ENCODE results near the gene C12orf75.

The C12orf75 gene

DNA sequence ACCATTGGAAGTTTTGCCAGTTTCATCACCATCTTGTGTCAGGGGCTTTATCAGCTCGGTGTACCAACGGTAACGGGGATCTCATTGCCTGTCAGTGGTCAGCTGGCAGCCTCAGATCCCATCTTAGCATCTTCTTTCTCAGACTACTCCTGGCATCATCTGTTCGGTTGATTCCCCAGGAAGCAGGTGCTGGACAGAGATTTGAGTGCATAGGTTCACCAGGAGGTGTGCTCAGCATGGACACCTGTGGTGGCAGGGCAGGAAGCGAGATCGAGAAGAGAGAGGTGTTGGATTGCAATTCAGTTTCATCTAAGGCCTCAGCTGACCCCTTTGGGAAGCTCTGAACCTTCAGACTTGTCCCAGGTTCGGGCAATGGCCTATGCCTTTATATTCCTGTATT lies 76.0 kb downstream of the C12orf75 start:
- TF ChIP-seq, protein P1, sequence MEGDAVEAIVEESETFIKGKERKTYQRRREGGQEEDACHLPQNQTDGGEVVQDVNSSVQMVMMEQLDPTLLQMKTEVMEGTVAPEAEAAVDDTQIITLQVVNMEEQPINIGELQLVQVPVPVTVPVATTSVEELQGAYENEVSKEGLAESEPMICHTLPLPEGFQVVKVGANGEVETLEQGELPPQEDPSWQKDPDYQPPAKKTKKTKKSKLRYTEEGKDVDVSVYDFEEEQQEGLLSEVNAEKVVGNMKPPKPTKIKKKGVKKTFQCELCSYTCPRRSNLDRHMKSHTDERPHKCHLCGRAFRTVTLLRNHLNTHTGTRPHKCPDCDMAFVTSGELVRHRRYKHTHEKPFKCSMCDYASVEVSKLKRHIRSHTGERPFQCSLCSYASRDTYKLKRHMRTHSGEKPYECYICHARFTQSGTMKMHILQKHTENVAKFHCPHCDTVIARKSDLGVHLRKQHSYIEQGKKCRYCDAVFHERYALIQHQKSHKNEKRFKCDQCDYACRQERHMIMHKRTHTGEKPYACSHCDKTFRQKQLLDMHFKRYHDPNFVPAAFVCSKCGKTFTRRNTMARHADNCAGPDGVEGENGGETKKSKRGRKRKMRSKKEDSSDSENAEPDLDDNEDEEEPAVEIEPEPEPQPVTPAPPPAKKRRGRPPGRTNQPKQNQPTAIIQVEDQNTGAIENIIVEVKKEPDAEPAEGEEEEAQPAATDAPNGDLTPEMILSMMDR (IDR thresholded peaks at IDR 0.05; ENCODE audit: insufficient read depth, missing control alignments): no peak

DNA sequence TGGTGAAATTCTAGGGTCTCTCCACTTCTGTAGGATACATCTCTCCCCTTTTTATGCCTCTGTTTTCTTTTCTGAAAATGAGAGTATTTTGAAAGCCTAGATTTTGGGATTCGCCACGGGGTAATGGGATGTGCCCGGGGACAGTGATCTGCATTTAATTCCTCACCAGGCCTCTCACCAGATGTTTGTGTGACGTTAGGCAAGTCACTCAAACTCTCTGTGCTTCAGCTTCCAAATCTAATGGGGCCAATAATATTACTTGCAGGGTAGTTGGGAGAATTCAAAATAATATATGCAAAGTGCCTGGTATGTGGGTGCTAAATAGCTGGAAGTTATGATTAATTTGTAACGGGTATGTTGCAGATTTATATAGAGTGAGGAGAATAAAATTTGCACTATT lies 78.8 kb downstream of the C12orf75 start:
- no peak for DNase-seq (ENCODE audit: insufficient read length, low spot score)
- TF ChIP-seq, protein P1 (IDR thresholded peaks at IDR 0.05; ENCODE audit: insufficient read depth, missing control alignments): no peak
- no peak for FAIRE-seq

More for the DNA sequence above, 76.0 kb downstream of the C12orf75 start:
- DNase-seq (ENCODE audit: insufficient read length, low spot score) (no peak), FAIRE-seq (no peak)

GRCh38 chr12:105409801-105410471 lies 79.4 kb downstream of the C12orf75 start:
- TF ChIP-seq, protein P1 (IDR thresholded peaks at IDR 0.05; ENCODE audit: insufficient read depth, missing control alignments): no peak
- DNase-seq (ENCODE audit: insufficient read length, low spot score) (no peak), FAIRE-seq (no peak)

GRCh38 chr12:105413911-105414487 lies 83.5 kb downstream of the C12orf75 start:
- TF ChIP-seq, protein P1 (IDR thresholded peaks at IDR 0.05; ENCODE audit: insufficient read depth, missing control alignments): no peak
- DNase-seq (ENCODE audit: insufficient read length, low spot score) (no peak), FAIRE-seq (no peak)

DNA sequence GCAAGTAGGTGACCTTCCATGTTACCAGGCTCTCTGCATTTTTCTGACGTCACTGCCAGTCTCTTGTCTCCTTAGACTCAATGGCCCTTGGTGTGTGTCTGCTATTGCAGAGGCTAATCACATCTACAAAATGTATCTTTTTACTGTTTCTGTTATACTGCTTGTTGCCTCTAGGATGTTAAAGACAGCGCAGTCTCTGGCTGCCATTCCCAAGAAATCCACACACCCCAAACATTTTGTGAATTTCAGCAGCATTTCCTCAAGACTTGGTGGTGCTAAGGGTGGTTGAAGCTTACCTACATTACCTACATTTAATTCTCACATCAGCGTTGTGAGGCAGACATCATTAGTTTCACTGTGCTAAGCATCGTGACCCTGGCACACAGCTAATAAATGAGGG lies 87.2 kb downstream of the C12orf75 start:
- DNase-seq (ENCODE audit: insufficient read length, low spot score) (no peak), FAIRE-seq (no peak)
- TF ChIP-seq, protein P1 (IDR thresholded peaks at IDR 0.05; ENCODE audit: insufficient read depth, missing control alignments): no peak

- TF ChIP-seq, protein P1 (IDR thresholded peaks at IDR 0.05; ENCODE audit: insufficient read depth, missing control alignments): no peak
- FAIRE-seq (no peak), DNase-seq (ENCODE audit: insufficient read length, low spot score) (no peak)
These were observed 87.7 kb downstream of the C12orf75 start for GRCh38 chr12:105418229-105418628.

GRCh38 chr12:105418821-105419291 lies 88.4 kb downstream of the C12orf75 start:
- no peak for DNase-seq (ENCODE audit: insufficient read length, low spot score)
- TF ChIP-seq, protein P1 (IDR thresholded peaks at IDR 0.05; ENCODE audit: insufficient read depth, missing control alignments): no peak
- FAIRE-seq: no peak
